Neural progenitor cell (in vitro differentiated cells): ENCODE data around the gene NASP. TPM values are rescaled to one million over a fixed set of nuclear protein-coding genes. Genes with fewer than 3 reads are reported as not detected.
A peak's percentile ranks its signal among the peaks of the same experiment; 100 is the strongest.

Source experiments
- DNase-seq: peaks from one replicate; pipeline ENCODE4 v3.0.0-alpha.2; 2016; ENCODE audit warnings: low spot score
- H2AFZ ChIP-seq: fragments of 200-600 bp; sonication (generic); replicated peaks from 2 replicates; pipeline ENCODE4 v1.6.1; 2016; ENCODE audit warnings: antibody characterized with exemption
- H3F3A ChIP-seq: fragments of 200-600 bp; sonication (generic); 2 replicates; pipeline ENCODE4 v1.6.1; 2016; ENCODE audit warnings: antibody characterized with exemption, low read depth
- H3K27ac ChIP-seq: fragments of 200-600 bp; sonication (generic); 2 replicates; pipeline ENCODE4 v1.5.1; 2016; ENCODE audit warnings: mild to moderate bottlenecking
- H3K27me3 ChIP-seq: fragments of 200-600 bp; sonication (generic); 2 replicates; pipeline ENCODE4 v1.6.1; 2016; ENCODE audit warnings: mild to moderate bottlenecking, moderate library complexity
- H3K36me3 ChIP-seq: fragments of 200-600 bp; sonication (generic); 2 replicates; pipeline ENCODE4 v1.5.1; 2016
- H3K4me1 ChIP-seq: fragments of 200-600 bp; sonication (generic); 2 replicates; pipeline ENCODE4 v1.6.1; 2016; ENCODE audit warnings: mixed run types
- H3K4me2 ChIP-seq: fragments of 200-600 bp; sonication (generic); 2 replicates; pipeline ENCODE4 v1.6.1; 2016
- H3K4me3 ChIP-seq: fragments of 200-600 bp; sonication (generic); 2 replicates; pipeline ENCODE4 v1.5.1; 2016
- H3K79me2 ChIP-seq: fragments of 200-600 bp; sonication (generic); 2 replicates; pipeline ENCODE4 v1.6.1; 2016; ENCODE audit warnings: low read depth
- H3K9ac ChIP-seq: fragments of 200-600 bp; sonication (generic); 2 replicates; pipeline ENCODE4 v1.6.1; 2016
- H3K9me3 ChIP-seq: fragments of 200-600 bp; sonication (generic); 2 replicates; pipeline ENCODE4 v1.5.1; 2016; ENCODE audit warnings: low read depth
- H4K20me1 ChIP-seq: fragments of 200-600 bp; sonication (generic); 2 replicates; pipeline ENCODE4 v1.6.1; 2016; ENCODE audit warnings: low read depth
- H3K27ac Mint-ChIP-seq: 3 replicates; pipeline ENCODE4 v1.8.0; 2021; ENCODE audit warnings: mixed read lengths
- H3K27me3 Mint-ChIP-seq: 2 replicates; pipeline ENCODE4 v1.8.0; 2022; ENCODE audit warnings: low read depth, mild to moderate bottlenecking, inconsistent platforms, moderate library complexity, mixed read lengths; ENCODE audit not compliant: insufficient read depth
- H3K36me3 Mint-ChIP-seq: 3 replicates; pipeline ENCODE4 v1.8.0; 2021; ENCODE audit warnings: mixed read lengths
- H3K4me1 Mint-ChIP-seq: 3 replicates; pipeline ENCODE4 v1.8.0; 2021; ENCODE audit warnings: mixed read lengths
- H3K4me3 Mint-ChIP-seq: 3 replicates; pipeline ENCODE4 v1.8.0; 2021; ENCODE audit warnings: mild to moderate bottlenecking, moderate library complexity, mixed read lengths
- H3K9me3 Mint-ChIP-seq: 3 replicates; pipeline ENCODE4 v1.8.0; 2020; ENCODE audit warnings: mixed read lengths
- EZH2 ChIP-seq: fragments of 200-600 bp; sonication (generic); IDR thresholded peaks from 2 replicates; pipeline ENCODE4 v1.6.1; 2017; ENCODE audit warnings: antibody characterized with exemption, mild to moderate bottlenecking, moderate library complexity
- EZH2phosphoT487 ChIP-seq: fragments of 200-600 bp; sonication (generic); IDR thresholded peaks from 2 replicates; pipeline ENCODE4 v1.6.1; 2017; ENCODE audit warnings: antibody characterized with exemption
- total RNA-seq: library from RNA; depleted of rRNA; stranded (reverse); fragments of >200 nt; gene quantifications from 2 replicates; pipeline ENCODE4 v1.2.3, GENCODE V29; 2015; ENCODE audit warnings: low replicate concordance
- TF ChIP-seq, protein P1 (sequence below): fragments of 200-600 bp; sonication (generic); IDR thresholded peaks from 2 replicates; pipeline ENCODE4 v1.5.1; 2017; ENCODE audit warnings: antibody characterized with exemption, mild to moderate bottlenecking

Gene NASP
- total RNA-seq, 1 donor from 2014 or later: 337 TPM

DNA sequence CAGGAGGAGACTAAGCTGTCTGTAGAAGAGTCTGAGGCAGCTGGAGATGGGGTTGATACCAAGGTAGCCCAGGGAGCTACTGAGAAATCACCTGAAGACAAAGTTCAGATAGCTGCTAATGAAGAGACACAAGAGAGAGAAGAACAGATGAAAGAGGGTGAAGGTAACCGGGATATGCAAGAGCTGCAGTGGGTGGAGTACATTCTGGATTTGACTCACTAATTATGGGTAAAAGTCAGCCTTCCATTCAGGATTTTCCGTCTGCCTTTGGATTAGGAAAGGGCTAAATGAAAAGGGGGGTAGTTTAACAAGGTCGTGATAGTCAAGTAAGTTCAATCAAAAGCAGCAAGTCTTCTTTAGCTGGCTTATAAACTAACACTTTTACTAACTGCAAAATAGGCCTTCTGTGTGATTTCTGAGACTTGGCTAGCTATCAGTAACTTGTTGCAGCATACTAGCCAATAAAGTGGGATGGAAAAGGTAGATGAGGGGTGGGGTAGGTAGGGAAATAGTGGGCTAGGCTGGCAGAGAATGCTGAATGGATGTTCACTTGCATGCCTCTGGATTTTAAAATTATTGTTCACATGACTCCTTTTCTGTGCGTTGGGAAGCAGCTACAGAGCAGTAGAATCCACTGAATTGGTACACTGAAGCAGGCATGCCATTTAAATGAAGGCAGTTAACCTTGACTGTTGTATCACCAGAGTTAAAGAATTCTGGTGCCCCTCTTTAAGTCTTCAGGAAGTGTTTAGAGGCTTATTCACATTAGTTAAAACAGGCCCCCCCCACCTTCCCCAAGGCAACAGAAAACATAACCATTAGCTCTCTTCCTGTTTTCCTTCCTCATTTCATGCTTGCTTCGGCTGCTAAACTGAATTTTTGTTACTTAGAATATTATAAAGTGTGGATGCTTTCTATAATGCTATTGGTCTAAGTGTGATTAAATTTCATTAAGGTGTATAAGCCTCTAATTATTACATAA is 24.6 kb downstream of the NASP start:
- Histone ChIP-seq H3K27me3 (no peaks in the 10 kb centered on the region), H3K4me3 (no peak overlapping the region), H3K27ac (no peak overlapping the region), H3K4me1 (no peaks in the 10 kb centered on the region), H3K9me3 (no peaks in the 10 kb centered on the region), H3K36me3 (peaks cover 45% of the 10 kb centered on the region), H3K4me2 (no peak overlapping the region), H4K20me1 (peaks cover 90% of the 10 kb centered on the region), H3K79me2 (peaks cover 99% of the 10 kb centered on the region), H3F3A (peaks cover 69% of the 10 kb centered on the region), H3K9ac (no peak overlapping the region), H2AFZ (no peak overlapping the region)
- Mint-ChIP-seq H3K4me1 (no peaks in the 10 kb centered on the region), H3K9me3 (no peaks in the 10 kb centered on the region), H3K4me3 (no peak overlapping the region), H3K36me3 (peaks cover 55% of the 10 kb centered on the region), H3K27ac (no peak overlapping the region), H3K27me3 (no peaks in the 10 kb centered on the region)
- TF ChIP-seq EZH2 (no peak), EZH2phosphoT487 (no peak)
- TF ChIP-seq, protein P1, sequence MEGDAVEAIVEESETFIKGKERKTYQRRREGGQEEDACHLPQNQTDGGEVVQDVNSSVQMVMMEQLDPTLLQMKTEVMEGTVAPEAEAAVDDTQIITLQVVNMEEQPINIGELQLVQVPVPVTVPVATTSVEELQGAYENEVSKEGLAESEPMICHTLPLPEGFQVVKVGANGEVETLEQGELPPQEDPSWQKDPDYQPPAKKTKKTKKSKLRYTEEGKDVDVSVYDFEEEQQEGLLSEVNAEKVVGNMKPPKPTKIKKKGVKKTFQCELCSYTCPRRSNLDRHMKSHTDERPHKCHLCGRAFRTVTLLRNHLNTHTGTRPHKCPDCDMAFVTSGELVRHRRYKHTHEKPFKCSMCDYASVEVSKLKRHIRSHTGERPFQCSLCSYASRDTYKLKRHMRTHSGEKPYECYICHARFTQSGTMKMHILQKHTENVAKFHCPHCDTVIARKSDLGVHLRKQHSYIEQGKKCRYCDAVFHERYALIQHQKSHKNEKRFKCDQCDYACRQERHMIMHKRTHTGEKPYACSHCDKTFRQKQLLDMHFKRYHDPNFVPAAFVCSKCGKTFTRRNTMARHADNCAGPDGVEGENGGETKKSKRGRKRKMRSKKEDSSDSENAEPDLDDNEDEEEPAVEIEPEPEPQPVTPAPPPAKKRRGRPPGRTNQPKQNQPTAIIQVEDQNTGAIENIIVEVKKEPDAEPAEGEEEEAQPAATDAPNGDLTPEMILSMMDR: no peak
- DNase-seq: no peak

DNA sequence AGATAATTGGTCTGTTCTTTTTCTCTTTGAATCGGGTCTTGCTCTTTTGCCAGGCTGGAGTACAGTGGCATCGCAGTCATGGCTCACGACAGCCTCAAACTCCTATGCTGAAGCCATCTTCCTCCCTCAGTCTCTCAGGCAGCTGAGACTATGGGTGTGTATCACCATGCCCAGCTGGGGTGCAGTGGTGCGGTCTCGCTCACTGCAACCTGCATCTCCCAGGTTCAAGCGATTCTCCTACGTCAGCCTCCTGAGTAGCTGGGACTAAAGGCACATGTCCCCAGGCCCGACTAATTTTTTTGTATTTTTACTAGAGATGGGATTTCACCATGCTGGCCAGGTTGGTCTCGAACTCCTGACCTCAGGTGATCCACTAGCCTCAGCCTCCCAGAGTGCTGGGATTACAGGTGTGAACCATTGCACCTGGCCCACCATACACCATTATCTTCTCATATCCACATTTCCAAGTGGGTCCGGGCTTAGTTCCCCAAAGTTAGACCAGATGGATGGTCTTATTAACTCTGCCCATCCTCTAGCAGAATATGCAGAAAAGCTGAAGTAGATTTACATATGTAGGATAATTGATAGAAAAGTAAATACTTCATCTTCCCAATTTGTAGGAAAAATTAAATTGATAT is 26.9 kb downstream of the NASP start:
- Mint-ChIP-seq H3K36me3 (peaks cover 62% of the 10 kb centered on the region), H3K4me1 (no peaks in the 10 kb centered on the region), H3K9me3 (no peaks in the 10 kb centered on the region), H3K27me3 (peaks cover 3% of the 10 kb centered on the region), H3K4me3 (no peak overlapping the region), H3K27ac (no peak overlapping the region)
- H3K4me2 ChIP-seq: no peak overlapping the region
- peak overlapping the region; percentile 0 for H3K27ac ChIP-seq
- DNase-seq: no peak
- no peak overlapping the region for H3K9ac ChIP-seq
- TF ChIP-seq EZH2phosphoT487: no peak
- TF ChIP-seq, protein P1: no peak
- TF ChIP-seq EZH2: no peak
- H4K20me1 ChIP-seq: peaks cover 85% of the 10 kb centered on the region
- H2AFZ ChIP-seq: no peak overlapping the region
- peaks cover 86% of the 10 kb centered on the region for H3K79me2 ChIP-seq
- peaks cover 51% of the 10 kb centered on the region for H3K36me3 ChIP-seq
- H3K4me3 ChIP-seq: no peak overlapping the region
- no peaks in the 10 kb centered on the region for H3K27me3 ChIP-seq
- H3K9me3 ChIP-seq: no peaks in the 10 kb centered on the region
- peaks cover 84% of the 10 kb centered on the region for H3F3A ChIP-seq
- H3K4me1 ChIP-seq: no peaks in the 10 kb centered on the region

DNA sequence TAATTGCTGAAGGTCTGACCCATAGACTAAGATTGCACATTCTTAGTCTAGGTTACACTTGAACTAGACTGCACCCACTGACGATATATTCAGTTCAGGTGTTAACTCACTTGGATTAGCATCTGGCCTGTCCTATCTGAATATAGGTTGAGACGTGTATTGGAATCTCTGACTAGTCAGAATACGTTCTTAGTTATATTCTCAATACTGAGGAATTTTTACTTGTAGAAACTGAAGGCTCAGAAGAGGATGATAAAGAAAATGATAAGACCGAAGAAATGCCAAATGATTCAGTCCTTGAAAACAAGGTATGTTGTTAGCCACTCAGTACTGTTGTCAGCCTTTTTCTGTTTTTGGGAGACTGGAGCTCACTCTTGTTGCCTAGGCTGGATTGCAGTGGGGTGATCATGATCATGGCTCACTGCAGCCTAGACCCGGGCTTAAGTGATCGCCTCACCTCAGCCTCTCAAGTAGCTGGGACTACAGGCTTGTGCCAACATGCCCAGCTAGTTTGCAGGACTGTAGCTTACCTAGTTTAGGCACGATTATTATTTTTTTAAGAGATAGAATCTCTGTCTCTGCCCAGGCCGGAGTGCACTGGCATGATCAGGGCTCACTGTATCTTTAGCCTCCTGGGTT is 29.2 kb downstream of the NASP start:
- Histone ChIP-seq H3K79me2 (peaks cover 62% of the 10 kb centered on the region), H3K9me3 (no peaks in the 10 kb centered on the region), H4K20me1 (peaks cover 80% of the 10 kb centered on the region), H3K4me3 (no peak overlapping the region), H3K27me3 (no peaks in the 10 kb centered on the region), H3K27ac (no peak overlapping the region), H3F3A (peaks cover 91% of the 10 kb centered on the region), H2AFZ (no peak overlapping the region), H3K9ac (no peak overlapping the region), H3K4me2 (no peak overlapping the region), H3K36me3 (peaks cover 55% of the 10 kb centered on the region), H3K4me1 (no peaks in the 10 kb centered on the region)
- no peak for DNase-seq
- Mint-ChIP-seq H3K27me3 (peaks cover 5% of the 10 kb centered on the region), H3K27ac (no peak overlapping the region), H3K4me1 (no peaks in the 10 kb centered on the region), H3K36me3 (peaks cover 60% of the 10 kb centered on the region), H3K9me3 (no peaks in the 10 kb centered on the region), H3K4me3 (no peak overlapping the region)
- no peak for TF ChIP-seq EZH2phosphoT487
- TF ChIP-seq EZH2: no peak
- TF ChIP-seq, protein P1: no peak
